Stimulated activated naive CD4-positive, alpha-beta T cell treated with Interleukin-2 at 50 U/mL for 16 hours (primary cell): ENCODE measurements around the gene PDGFA.

Experiments
- DNase-seq: peaks from one replicate; lab custom pipeline; 2025; lab: John Stamatoyannopoulos, UW

The PDGFA gene

DNA sequence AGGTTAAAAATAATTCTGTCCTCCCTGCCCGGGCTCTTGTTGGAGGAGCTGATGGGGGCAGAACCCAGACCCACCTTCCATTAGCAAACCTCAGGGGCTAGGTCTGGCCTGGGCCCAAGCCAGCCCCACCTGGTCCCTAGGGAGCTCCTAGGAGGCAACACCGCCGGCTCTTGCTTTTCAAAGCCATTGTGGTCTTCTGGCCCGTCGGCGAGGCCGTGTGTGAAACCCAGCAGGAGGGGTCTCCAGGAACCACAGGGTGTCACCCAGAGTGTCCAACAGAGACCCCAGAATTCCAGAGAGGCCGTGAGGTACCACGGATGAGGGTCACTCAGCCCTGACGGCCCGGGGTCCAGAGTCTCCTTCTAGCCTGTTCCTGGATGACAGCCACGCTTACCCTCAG, 16.6 kb upstream of the PDGFA start:
- DNase-seq = no peak

DNA sequence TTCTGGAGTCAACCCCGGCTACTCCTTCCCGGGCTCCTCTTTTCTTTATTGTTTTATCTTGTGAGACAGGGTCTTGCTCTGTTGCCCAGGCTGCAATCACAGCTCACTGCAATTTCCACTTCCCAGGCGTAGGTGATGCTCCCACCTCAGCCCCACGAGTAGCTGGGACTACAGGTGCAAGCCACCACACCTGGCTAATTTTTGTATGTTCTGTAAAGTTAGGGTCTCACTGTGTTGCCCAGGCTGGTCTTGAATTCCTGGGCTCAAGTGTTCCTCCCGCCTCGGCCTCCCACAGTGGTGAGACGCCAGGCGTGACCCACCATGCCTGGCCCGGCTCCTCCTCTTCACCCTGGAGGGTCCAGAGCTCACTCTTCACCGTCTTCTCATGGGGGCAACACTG, 15.3 kb upstream of the PDGFA start:
- DNase-seq = no peak

DNA sequence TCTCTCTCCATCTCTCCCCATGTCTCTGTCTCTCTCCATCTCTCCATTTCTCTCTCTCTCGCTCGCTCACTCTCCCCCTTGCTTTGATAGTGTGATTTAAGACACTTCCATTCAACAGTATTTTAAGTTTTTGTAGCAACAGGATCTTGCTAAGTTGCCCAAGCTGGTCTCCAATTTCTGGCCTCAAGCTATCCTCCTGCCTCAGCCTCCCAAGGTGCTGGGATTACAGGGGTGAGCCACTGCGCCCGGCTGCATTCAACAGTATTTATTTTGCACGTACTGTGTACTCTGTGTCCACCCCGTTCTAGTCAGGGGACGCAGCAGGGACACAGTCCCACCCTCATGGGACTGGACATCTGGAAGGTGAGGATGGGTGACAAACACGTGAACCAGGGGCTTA, 14.4 kb upstream of the PDGFA start:
- DNase-seq = no peak

DNA sequence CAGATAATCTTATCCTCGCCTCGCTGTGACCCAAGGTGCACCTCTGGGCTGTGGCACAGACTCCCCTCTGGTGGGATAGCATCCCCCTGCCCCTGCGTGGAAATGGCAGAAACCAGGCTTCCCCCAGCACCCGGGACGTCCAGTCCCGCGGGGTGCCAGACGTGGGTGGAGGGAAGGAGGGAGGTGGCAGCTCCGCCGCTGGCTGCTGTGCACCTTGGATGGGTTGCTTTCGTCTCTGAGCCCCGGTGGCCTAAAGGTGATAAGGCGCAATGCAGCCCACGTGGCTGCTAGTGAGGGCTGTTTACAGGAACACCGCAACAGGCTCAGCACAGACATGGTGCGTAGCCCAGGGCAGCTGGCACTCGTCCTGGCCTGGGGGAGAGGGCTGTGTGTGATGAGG, 13.6 kb upstream of the PDGFA start:
- no peak for DNase-seq

GRCh38 chr7:532379-533143, 12.9 kb upstream of the PDGFA start:
- no peak for DNase-seq

- no peak for DNase-seq
These were observed 12.1 kb upstream of the PDGFA start for GRCh38 chr7:531777-532176.

DNA sequence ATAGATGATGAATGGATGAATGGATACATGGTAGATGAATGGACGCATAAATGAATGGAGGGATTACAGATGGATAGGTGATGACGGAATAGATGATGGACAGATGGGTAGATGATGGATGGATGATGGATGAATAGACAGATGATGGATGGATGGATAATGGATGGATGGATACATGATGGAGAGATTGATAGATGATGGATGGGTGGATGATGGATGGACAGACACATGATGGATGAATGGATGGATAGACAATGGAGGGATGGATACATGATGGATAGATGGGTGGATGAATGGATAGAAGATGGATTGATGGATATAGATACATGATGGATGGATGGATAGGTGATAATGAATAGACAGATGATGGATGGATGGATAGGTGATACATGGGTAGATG, 8.8 kb upstream of the PDGFA start:
- no peak for DNase-seq

DNA sequence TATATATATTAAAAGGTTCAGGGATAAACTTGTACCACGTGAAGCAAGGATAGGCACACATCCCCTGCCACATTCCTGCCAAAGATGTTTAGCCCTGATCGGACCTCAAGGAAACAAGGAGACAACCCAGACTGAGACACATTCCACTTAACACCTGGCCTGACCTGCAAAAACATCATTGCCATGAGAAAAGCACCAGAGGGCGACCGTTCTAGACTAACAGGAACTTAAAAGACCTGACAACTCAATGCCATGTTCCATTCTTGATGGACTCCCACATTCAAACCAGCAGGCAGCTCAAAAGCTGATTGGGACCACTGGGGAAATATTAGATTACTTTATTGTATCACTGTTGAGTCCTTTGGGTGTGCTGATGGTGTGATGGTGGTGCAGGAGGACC, 8.1 kb upstream of the PDGFA start:
- DNase-seq = no peak

DNA sequence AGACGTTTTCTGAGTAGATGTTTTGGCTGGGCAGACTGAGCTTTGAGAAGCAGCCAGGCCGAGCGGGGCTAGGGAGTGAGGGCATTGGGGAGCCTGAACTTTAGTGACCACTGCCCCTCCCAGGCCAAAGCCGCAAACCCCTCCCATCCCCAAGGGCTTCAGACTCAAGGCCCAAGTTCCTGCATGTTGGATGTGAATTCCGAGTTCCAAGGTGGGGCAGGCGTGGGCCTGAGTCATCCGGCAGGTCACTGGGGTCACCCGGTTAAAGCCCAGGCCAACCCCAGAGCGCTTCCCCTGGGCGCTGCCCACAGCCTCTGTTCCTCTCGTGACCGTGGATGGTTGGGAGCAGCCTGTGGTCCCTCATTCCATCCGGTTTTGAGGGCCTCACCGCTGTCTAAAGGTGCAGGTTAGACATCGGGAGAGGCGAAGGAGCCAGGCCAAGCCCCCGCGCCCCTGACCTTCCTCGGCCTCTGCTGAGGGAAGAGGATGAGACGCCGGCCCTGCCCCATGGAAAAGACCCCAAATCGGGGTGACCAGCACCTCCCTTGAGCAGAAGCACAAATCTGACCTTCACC, 6.9 kb upstream of the PDGFA start:
- no peak for DNase-seq

- no peak for DNase-seq
These were observed 6.1 kb upstream of the PDGFA start for GRCh38 chr7:525740-526139.

DNA sequence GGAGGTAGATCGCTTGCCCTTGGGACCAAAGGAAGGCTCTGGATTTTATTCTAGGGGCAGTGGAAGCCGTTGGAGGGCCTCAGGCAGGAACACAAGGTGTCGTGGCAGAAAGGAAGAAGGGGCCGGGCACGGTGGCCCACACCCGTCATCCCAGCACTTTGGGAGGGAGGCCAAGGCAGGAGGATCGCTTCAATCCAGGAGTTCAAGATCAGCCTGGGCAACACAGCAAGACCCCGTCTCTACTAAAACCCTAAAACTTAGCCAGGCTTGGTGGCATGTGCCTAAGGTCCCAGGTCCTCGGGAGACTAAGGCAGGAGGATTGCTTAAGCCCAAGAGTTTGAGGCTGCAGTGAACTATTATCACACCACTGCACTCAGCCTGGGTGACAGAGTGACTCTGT, 5.2 kb upstream of the PDGFA start:
- no peak for DNase-seq

DNA sequence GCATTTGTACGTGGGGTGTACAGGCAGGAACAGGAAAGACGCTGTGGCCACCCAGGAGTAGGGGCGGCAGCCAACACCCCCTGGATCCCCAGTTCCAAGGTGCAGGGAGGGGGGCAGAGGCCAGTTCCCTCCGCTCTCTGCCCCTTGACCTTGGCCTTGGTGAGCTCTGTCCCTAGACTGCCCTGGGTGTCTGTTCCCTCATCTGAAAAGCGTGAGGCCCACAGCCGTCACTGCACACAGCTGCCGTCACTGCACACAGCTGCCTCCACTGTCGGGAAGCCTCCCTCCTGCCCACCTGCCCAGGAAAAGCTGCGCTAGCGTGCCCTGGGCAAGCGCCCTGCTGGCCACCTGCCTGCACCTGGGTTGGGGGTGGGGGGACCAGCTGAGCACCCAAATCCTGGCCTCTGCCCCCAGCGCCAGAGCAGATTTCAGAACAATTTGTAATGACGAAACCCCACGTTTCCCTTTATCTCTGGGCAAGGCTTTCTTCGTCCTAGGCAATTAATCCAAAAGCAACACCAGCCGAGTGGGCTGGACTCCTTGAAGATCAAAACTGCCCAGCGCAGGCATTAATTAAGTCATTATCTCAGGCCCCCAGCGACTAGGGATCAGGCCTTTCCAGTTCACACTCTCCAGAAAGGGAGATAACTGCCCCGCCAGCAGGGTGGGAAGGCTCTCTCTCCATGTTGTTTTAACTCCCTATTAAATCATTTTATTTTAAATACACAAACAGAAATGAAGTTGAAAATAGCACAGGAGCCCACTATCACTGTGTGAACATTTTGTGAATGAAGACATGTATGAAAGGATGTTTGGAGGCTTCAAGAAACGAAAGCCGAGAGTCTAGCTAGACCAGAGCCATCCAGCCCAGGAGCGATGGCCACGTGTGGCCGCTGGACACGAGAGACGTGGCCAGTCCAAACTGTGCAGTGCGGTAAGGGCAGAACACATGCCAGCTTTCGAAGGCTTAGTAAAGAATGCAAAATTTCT, 4.0 kb upstream of the PDGFA start:
- no peak for DNase-seq

DNA sequence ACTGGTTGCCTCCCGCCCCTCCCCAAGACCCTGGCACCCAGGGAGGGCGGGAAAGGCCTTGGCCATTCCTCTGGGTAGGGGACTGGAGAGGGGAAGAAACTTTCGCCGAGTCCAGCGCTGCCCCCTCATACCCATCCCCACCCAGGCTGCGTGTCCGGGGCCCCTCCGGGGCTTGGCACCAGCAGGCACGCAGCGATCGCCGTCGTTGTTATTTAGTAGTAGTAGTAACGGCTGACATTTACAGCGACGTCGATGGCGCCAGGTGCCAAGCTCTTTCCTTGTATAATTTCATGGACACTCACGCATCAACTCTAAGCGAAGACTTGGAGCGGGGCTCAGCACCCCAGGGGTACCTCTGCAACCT, 3.3 kb upstream of the PDGFA start:
- no peak for DNase-seq

- peak; percentile 22 for DNase-seq
These were observed 2.7 kb upstream of the PDGFA start for GRCh38 chr7:522071-522950.

DNA sequence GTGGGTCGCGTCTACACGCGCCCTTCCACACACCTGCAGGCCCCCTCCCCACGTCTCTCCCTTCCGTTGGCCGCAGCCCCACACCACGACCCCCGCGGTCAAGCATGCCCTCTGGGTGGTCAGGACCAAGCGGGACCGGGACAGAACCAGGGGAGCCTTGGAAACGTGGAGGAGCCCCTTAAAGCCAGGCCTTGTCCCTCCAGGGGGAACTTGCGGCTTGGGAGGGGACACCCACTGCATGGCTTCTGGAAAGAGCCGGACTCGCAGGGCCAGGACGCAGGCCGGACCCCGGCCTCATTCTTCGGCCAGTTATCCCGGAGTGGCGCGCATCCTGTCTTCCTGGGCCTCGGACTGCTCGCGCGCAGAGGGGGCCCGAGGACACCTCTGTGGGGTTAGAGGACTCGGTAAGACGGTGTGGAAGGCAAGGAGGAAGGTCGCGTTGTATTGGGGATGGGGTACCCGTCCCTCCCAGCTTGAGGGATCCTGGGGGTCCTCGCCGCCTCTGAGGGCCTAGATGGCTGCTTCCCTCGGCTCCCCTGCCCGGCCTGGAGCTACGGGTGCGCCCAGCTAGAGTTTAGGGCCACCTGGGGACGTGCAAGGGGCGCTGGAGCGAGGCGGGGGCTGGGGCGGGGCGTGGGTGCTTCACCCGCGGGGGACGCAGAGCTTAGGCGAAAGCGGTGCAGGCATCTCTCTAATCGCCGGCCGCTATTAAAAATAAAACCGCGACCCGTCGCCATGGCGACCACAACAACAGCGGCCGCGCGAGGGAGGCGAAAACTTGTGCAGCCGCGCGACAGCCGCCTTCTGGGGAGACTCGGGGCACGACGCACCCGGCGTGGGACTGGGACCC, 1.8 kb upstream of the PDGFA start:
- no peak for DNase-seq

GRCh38 chr7:520503-521161, 986 bp upstream of the PDGFA start:
- DNase-seq = no peak

GRCh38 chr7:518630-519483, 789 bp downstream of the PDGFA start:
- DNase-seq = peak; percentile 36

DNA sequence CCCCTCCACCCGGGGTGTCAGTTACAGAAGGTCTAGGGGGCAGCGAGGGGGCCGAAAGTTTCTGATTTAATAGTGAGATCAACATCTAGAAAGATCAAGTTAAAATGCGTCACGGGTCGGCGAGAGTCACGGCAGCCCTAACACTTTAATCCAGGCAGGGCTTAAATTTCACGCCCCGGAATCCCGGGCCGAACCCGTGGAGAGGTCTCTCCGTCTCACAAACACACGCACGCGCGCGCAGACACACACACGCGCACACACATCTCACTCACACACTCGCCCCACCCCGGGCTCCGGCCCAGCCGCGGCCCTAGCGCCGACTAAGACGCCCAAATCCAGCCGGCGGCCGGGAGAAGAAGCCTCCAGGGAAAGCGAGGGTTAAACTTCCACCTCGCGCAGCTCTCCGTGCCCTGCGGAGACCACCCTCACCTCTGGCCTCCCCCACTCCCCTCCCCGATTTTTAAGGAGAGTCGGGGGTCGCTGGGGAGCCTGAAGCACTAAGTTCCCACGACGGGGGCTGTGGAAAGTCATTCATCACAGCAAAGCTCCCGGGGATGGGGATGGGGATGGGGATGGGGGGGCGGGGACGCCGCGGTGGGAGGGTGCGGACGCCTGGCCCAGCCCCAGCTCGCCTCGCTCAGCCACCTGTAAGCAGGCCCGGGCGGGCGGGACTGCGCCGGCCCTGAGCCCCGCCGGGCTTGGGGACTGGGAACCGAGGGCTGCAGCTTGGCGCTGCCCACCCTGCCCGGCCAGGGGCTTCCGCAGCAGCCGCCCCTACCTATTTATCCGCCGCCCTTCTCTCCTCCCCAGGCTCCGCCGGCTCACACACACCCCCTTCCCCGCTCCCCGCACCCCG, 1.6 kb downstream of the PDGFA start:
- peak; percentile 11 for DNase-seq
